GM13976 (cell line): Measurements from ENCODE around the gene S1PR4.
"Not testable (repeated sequence)": the region's sequence is repeated elsewhere in the genome, so short reads cannot be mapped to it uniquely, and the experiment has no call there.

Source experiments
- DNase-seq: peaks from one replicate; pipeline ENCODE4 v3.0.0; 2012; ENCODE audit warnings: low spot score
- in situ Hi-C: fragments of 300-500 bp; cut with MboI; formaldehyde crosslinking; loops from one replicate; pipeline ENCODE4 v1.12.0; 2022; ENCODE audit warnings: low sequenced_read_pairs, mixed read lengths, inconsistent platforms; ENCODE audit not compliant: unreplicated experiment
- TF ChIP-seq, protein P1 (sequence below): IDR thresholded peaks from 2 replicates; pipeline ENCODE4 v1.5.1; 2012; ENCODE audit warnings: borderline replicate concordance, mild to moderate bottlenecking; ENCODE audit not compliant: insufficient read depth; ENCODE audit errors: extremely low read depth, missing control alignments, control extremely low read depth

S1PR4 gene

DNA sequence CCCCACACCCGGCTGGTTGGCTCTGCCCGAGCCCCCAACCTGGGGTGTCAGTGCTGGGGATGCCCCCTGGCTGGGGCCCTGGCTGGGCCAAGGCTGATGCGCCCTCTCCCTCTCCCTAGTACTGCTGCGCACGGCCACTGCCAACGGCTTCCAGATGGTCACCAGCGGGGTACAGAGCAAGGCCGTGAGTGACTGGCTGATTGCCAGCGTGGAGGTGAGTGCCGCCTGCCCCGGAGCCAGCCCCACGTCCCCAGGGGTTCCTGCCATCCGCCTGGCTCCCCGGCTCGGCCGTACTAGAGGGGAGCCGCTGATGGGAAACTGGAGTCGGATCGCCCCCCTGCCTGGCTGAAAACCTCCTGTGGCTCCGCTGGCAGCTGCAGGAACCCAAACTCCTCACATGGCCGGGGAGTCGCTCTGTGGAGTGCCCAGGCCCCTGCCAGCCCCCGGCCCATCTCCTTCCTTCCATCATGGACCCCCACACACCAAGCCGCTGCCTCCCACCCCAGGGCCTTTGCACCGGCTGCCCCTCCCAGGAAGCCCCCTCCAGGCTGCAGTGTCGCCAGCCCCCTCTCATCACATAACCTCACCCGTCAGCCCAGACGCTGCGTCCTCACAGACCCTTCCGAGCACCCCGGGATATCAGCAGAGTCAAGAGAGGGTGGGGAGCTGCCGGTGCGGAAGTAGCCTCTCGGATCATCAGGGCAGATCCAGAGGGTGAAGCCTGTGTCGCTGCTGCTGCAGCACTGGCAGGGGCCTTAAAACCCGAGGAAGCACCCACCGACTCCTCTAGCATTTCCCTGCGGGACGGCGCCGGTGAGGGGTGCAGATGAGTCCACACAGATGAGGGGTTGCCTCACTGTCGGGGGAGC is 17.7 kb downstream of the S1PR4 start:
- TF ChIP-seq, protein P1, sequence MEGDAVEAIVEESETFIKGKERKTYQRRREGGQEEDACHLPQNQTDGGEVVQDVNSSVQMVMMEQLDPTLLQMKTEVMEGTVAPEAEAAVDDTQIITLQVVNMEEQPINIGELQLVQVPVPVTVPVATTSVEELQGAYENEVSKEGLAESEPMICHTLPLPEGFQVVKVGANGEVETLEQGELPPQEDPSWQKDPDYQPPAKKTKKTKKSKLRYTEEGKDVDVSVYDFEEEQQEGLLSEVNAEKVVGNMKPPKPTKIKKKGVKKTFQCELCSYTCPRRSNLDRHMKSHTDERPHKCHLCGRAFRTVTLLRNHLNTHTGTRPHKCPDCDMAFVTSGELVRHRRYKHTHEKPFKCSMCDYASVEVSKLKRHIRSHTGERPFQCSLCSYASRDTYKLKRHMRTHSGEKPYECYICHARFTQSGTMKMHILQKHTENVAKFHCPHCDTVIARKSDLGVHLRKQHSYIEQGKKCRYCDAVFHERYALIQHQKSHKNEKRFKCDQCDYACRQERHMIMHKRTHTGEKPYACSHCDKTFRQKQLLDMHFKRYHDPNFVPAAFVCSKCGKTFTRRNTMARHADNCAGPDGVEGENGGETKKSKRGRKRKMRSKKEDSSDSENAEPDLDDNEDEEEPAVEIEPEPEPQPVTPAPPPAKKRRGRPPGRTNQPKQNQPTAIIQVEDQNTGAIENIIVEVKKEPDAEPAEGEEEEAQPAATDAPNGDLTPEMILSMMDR = no peak
- in situ Hi-C loops = no loop called here
- no peak for DNase-seq

DNA sequence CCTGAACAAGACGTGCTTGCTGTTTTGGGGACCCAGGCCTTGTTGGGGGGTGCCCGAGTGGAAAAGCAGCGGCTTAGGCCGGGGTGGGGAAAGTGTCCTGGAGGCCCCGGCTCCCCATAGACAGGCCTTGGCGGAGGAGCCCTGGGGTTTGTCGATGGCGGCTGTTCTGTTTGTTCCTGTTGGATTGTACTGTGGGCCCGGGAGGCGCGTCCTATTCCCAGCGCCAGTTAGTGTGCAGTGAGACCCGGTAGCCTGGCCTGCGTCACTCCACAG is 18.3 kb downstream of the S1PR4 start:
- in situ Hi-C loops = no loop called here
- no peak for DNase-seq
- TF ChIP-seq, protein P1 = no peak

DNA sequence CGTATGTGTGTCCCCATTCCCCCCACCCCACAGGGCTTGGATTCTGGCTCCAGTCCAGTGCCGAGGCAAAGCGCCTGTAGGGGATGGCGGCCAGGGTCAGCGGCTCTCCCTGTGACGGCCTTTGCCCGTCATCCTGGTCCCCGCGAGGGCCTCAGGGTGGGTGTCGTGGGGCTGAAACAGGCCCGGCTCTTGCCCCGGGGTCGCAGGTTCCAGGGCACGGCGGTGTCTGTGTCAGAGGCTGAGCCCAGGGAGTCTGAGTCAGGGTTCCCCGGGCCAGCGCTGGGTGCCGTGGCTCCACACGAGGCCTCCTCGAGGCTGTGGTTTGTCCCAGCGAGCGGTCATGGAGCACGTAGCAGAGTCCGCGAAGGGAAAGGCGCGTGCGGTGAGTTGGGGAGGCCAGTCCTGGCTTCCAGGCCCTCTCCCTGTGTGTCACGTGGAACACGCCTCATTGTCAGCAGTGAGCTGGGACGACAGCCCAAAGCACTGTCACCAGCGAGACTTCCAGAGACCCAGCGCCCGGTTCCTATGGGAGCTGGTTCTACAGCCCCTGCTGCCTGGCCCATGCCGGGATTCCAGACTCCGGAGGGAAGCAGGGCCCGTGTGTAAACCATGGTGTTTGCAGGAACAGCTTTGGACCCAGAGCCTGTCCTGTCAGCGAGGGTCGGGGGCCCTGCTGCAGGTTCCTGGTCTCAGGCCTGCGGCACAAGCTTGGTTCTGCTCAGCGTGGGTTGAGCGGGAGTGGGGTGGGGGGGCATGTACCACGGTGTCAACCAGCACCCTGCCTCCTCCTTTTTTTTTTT is 20.5 kb downstream of the S1PR4 start:
- TF ChIP-seq, protein P1 = no peak
- DNase-seq = no peak
- in situ Hi-C loops = no loop called here

DNA sequence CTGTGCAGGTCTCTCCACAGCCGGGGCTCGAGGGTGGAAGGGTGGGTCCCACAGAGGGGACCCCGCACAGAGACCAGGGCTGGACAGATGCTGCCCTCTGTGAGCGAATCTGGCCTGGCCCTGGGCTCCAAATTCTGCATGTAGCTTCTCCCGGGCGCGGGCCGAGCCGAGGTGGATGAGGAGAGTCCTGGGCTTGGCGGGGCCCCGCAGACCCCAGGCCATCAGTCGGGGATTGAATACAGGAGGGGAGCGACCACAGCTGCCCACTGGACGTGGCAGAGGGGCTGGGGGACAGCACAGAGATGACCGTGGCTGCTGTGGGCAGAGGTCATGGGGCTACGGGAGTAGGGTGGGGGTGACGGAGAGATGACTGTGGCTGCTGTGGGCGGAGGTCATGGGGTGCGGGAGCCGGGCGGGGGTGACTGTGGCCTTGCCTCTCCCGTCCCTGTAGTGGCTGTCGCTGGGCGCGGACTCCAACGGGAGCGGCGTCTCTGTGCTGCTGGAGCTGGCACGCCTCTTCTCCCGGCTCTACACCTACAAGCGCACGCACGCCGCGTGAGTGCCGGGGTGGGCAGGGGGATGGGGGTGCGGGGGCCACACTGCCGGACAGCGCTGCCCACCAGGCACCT is 22.6 kb downstream of the S1PR4 start:
- no peak for DNase-seq
- TF ChIP-seq, protein P1 = no peak
- in situ Hi-C loops = no loop called here

DNA sequence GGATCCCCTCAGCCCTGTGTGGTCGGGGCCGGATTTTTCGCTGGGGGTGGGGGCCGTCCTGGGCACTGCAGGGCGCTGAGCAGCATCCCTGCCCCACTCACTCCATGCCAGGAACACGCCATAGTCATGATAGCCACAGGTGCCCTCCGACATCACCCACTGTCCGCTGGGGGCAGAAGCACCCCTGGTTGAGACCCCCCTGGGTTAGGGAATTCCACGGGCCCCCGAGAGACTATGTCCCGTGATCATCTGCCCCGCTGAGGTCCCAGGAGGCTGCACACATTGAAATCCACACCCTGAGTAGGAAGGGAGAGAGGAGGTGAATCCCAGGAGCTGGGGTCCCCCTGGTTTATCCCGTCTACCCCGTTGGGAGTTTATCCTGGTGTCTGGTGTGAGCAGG is 23.3 kb downstream of the S1PR4 start:
- in situ Hi-C loops = no loop called here

DNA sequence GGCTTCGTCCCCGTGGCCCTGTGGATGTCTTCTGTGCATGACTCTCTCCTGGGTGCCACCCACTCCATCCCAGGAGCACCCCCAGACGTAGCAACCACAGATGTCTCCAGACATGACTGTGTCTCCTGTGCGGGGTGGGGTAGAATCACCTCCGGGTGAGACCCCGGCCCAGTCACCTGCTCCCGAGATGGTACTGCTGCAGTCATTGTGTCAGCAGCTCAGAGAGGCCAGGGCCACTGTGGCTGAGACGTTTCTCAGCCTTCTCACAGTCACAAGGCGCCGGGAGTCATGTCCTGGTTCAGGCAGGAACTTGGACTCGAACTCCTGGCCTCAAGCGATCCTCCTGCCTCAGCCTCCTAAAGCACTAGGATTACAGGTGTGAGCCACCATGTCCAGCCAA is 23.8 kb downstream of the S1PR4 start:
- TF ChIP-seq, protein P1 = no peak
- no peak for DNase-seq
- in situ Hi-C loops = no loop called here

More for the DNA sequence above, 23.3 kb downstream of the S1PR4 start:
- DNase-seq = no peak
- TF ChIP-seq, protein P1 = no peak

DNA sequence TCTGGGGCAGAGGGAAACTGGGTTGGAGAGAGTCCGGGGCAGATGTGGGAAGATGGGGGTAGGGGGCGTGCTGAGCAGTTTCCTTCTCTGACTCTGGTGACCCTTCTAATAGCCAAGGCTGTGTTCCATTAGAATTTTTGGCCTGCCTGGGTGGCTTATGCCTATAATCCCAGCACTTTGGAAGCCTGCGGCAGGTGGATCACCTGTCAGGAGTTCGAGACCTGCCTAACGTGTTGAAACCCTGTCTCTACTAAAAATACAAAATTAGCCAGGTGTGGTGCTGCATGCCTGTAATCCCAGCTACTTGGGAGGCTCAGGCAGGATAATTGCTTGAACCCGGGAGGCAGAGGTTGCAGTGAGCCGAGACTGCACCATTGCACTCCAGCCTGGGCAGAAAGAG is 24.3 kb downstream of the S1PR4 start:
- in situ Hi-C loops, DNase-seq: not testable (repeated sequence)
